Ovary (tissue), 3 donors: ENCODE data around the gene PTPRN2.

Experiments used
- CTCF ChIP-seq, 3 donors: fragments of 450-650 bp in 2 of 3; fragments of 200-600 bp in 1 of 3; IDR thresholded peaks; one replicate each; pipeline versions ENCODE4 v1.5.1 to v1.8.0; 2016 to 2022; ENCODE audit warnings: antibody characterized with exemption in 3 of 3, mild to moderate bottlenecking in 1 of 3
- EP300 ChIP-seq: sonication (generic); formaldehyde crosslinking; IDR thresholded peaks from one replicate; pipeline ENCODE4 v1.6.1; 2017; ENCODE audit warnings: antibody characterized with exemption
- POLR2A ChIP-seq: fragments of 450-650 bp; IDR thresholded peaks from one replicate; pipeline ENCODE4 v1.6.1; 2017; ENCODE audit warnings: antibody characterized with exemption, mild to moderate bottlenecking, moderate library complexity
- donor health status: DM: no; HTN: no; CAD: no.

- TF ChIP-seq POLR2A: no peak
- no peak for TF ChIP-seq CTCF (IDR thresholded peaks at IDR 0.05)
- TF ChIP-seq EP300: no peak
Measured at GRCh38 chr7:158475679-158476052, 112.0 kb downstream of the PTPRN2 start.
